ES-I3 (cell line): ENCODE results near the gene ERN1.

Experiments
- H3K36me3 ChIP-seq: 2 replicates; pipeline ENCODE4 v1.6.1; 2013; ENCODE audit warnings: mild to moderate bottlenecking, low read length, control low read depth, moderate library complexity; ENCODE audit not compliant: insufficient read depth
- H3K4me1 ChIP-seq: 2 replicates; pipeline ENCODE4 v1.6.1; 2013; ENCODE audit warnings: mild to moderate bottlenecking, control low read depth, low read length; ENCODE audit not compliant: insufficient read depth
- H3K9ac ChIP-seq: 2 replicates; pipeline ENCODE4 v1.6.1; 2013; ENCODE audit warnings: low read depth, mild to moderate bottlenecking, low read length, moderate library complexity
- H3K9me3 ChIP-seq: 2 replicates; pipeline ENCODE4 v1.6.1; 2013; ENCODE audit warnings: mild to moderate bottlenecking, low read length, moderate library complexity; ENCODE audit not compliant: control insufficient read depth, insufficient read depth

ERN1 gene

GRCh38 chr17:64066716-64067115, 63.2 kb downstream of the ERN1 start:
- Histone ChIP-seq H3K4me1 (no peaks in the 10 kb centered on the region), H3K9me3 (peaks cover 12% of the 10 kb centered on the region), H3K9ac (no peak overlapping the region), H3K36me3 (peaks cover 16% of the 10 kb centered on the region)

GRCh38 chr17:64065161-64065560, 64.8 kb downstream of the ERN1 start:
- Histone ChIP-seq H3K36me3 (peaks cover 10% of the 10 kb centered on the region), H3K4me1 (no peaks in the 10 kb centered on the region), H3K9me3 (peaks cover 12% of the 10 kb centered on the region), H3K9ac (no peak overlapping the region)

- Histone ChIP-seq H3K4me1 (no peaks in the 10 kb centered on the region), H3K9me3 (peaks cover 9% of the 10 kb centered on the region), H3K36me3 (0 out of 2 replicates have a peak, but pooled peaks cover 4% of the 10 kb centered on the region), H3K9ac (peak overlapping the region; percentile 24; the same call in 1 of the 2 replicates)
Observed at GRCh38 chr17:64064331-64064730, 65.6 kb downstream of the ERN1 start.

GRCh38 chr17:64063766-64064224, 66.1 kb downstream of the ERN1 start:
- H3K4me1 ChIP-seq, result no peaks in the 10 kb centered on the region
- 0 out of 2 replicates have a peak, but pooled peaks cover 4% of the 10 kb centered on the region for H3K36me3 ChIP-seq
- H3K9ac ChIP-seq, result peak overlapping the region; percentile 24; the same call in 1 of the 2 replicates
- peaks cover 3% of the 10 kb centered on the region; the same call in 1 of the 2 replicates for H3K9me3 ChIP-seq

GRCh38 chr17:64063088-64063487, 66.9 kb downstream of the ERN1 start:
- Histone ChIP-seq H3K9me3 (no peaks in the 10 kb centered on the region), H3K36me3 (0 out of 2 replicates have a peak, but pooled peaks cover 4% of the 10 kb centered on the region), H3K9ac (no peak overlapping the region), H3K4me1 (no peaks in the 10 kb centered on the region)

- 0 out of 2 replicates have a peak, but pooled peaks cover 4% of the 10 kb centered on the region for H3K36me3 ChIP-seq
- no peaks in the 10 kb centered on the region for H3K9me3 ChIP-seq
- no peak overlapping the region for H3K9ac ChIP-seq
- H3K4me1 ChIP-seq, result peaks cover 7% of the 10 kb centered on the region
Observed at GRCh38 chr17:64061178-64061898, 68.6 kb downstream of the ERN1 start.

GRCh38 chr17:64060331-64060730, 69.6 kb downstream of the ERN1 start:
- Histone ChIP-seq H3K36me3 (0 out of 2 replicates have a peak, but pooled peaks cover 4% of the 10 kb centered on the region), H3K4me1 (peaks cover 17% of the 10 kb centered on the region), H3K9me3 (no peaks in the 10 kb centered on the region), H3K9ac (no peak overlapping the region)

GRCh38 chr17:64059756-64060155, 70.2 kb downstream of the ERN1 start:
- Histone ChIP-seq H3K4me1 (peaks cover 17% of the 10 kb centered on the region), H3K9me3 (no peaks in the 10 kb centered on the region), H3K36me3 (0 out of 2 replicates have a peak, but pooled peaks cover 4% of the 10 kb centered on the region), H3K9ac (no peak overlapping the region)

GRCh38 chr17:64058621-64059020, 71.3 kb downstream of the ERN1 start:
- no peaks in the 10 kb centered on the region for H3K9me3 ChIP-seq
- no peak overlapping the region for H3K9ac ChIP-seq
- H3K36me3 ChIP-seq, result 0 out of 2 replicates have a peak, but pooled peaks cover 4% of the 10 kb centered on the region
- peaks cover 17% of the 10 kb centered on the region for H3K4me1 ChIP-seq

GRCh38 chr17:64057701-64058263, 72.2 kb downstream of the ERN1 start:
- Histone ChIP-seq H3K36me3 (0 out of 2 replicates have a peak, but pooled peaks cover 4% of the 10 kb centered on the region), H3K9me3 (no peaks in the 10 kb centered on the region), H3K9ac (no peak overlapping the region), H3K4me1 (peaks cover 17% of the 10 kb centered on the region)

GRCh38 chr17:64056269-64057005, 73.5 kb downstream of the ERN1 start:
- H3K36me3 ChIP-seq, result 0 out of 2 replicates have a peak, but pooled peaks cover 4% of the 10 kb centered on the region
- H3K4me1 ChIP-seq, result peaks cover 17% of the 10 kb centered on the region
- H3K9ac ChIP-seq, result no peak overlapping the region
- H3K9me3 ChIP-seq, result no peaks in the 10 kb centered on the region

- Histone ChIP-seq H3K4me1 (peaks cover 17% of the 10 kb centered on the region), H3K36me3 (no peaks in the 10 kb centered on the region; the same call in 1 of the 2 replicates), H3K9ac (no peak overlapping the region), H3K9me3 (no peaks in the 10 kb centered on the region)
Observed at GRCh38 chr17:64055183-64056142, 74.5 kb downstream of the ERN1 start.

- Histone ChIP-seq H3K9ac (no peak overlapping the region), H3K9me3 (no peaks in the 10 kb centered on the region), H3K4me1 (peaks cover 17% of the 10 kb centered on the region), H3K36me3 (no peaks in the 10 kb centered on the region; the same call in 1 of the 2 replicates)
Observed at GRCh38 chr17:64054304-64054703, 75.6 kb downstream of the ERN1 start.
